AG04450 (cell line): Measurements from ENCODE around the gene PKIG. TPM values are rescaled to one million over a fixed set of nuclear protein-coding genes. Genes with fewer than 3 reads are reported as not detected.

ENCODE experiments used
- CTCF ChIA-PET: fragments of 300-600, 350-600 bp; formaldehyde crosslinking; extraction: SDS; loops from one replicate; lab custom pipeline; 2022; ENCODE audit warnings: antibody characterized with exemption, inconsistent platforms; lab: Charles Lee
- POLR2A ChIA-PET: fragments of 350-600 bp; formaldehyde crosslinking; extraction: SDS; loops from one replicate; lab custom pipeline; 2021; ENCODE audit warnings: antibody characterized with exemption, inconsistent platforms; lab: Yijun Ruan, JAX
- DNase-seq: peaks from one replicate; pipeline ENCODE4 v3.0.0-alpha.2; 2011; ENCODE audit warnings: low read depth, low spot score
- H3K27ac ChIP-seq: one replicate; pipeline ENCODE4 v1.5.1; 2012; ENCODE audit warnings: low read depth, low read length, control low read depth
- H3K27me3 ChIP-seq: one replicate; pipeline ENCODE4 v1.6.0; 2012; ENCODE audit warnings: low read length; ENCODE audit not compliant: control insufficient read depth, insufficient read depth
- H3K4me3 ChIP-seq: 2 replicates; pipeline ENCODE4 v1.5.1; 2011; ENCODE audit warnings: mild to moderate bottlenecking, low read depth, low read length, control low read depth
- H3K9me3 ChIP-seq: 2 replicates; pipeline ENCODE4 v1.5.1; 2012; ENCODE audit warnings: low read length; ENCODE audit not compliant: control insufficient read depth, insufficient read depth
- CTCF ChIP-seq: IDR thresholded peaks from 2 replicates; pipeline ENCODE4 v1.5.1; 2011; ENCODE audit warnings: low read depth, low read length, control low read depth, inconsistent platforms
- polyA plus RNA-seq: library from polyadenylated mRNA; depleted of rRNA; stranded (reverse); fragments of >200 nt; gene quantifications from 2 replicates; pipeline ENCODE4 v1.2.3, GENCODE V29; 2011

The PKIG gene
- polyA plus RNA-seq, 1 experiment: 107 TPM

GRCh38 chr20:44579313-44580081, 2.9 kb upstream of the PKIG start:
- ChIA-PET CTCF (no interaction called here), POLR2A (no interaction called here)
- H3K9me3 ChIP-seq: peaks cover 4% of the 10 kb centered on the region; the same call in 1 of the 2 replicates
- DNase-seq: no peak
- no peak overlapping the region for H3K4me3 ChIP-seq
- H3K27ac ChIP-seq: peak overlapping the region; percentile 47
- TF ChIP-seq CTCF: no peak
- H3K27me3 ChIP-seq: no peaks in the 10 kb centered on the region

- Histone ChIP-seq H3K4me3 (no peak overlapping the region), H3K9me3 (peaks cover 4% of the 10 kb centered on the region; the same call in 1 of the 2 replicates), H3K27me3 (no peaks in the 10 kb centered on the region), H3K27ac (no peak overlapping the region)
- ChIA-PET CTCF (no interaction called here), POLR2A (no interaction called here)
- TF ChIP-seq CTCF: no peak
- no peak for DNase-seq
Observed at GRCh38 chr20:44580581-44581268, 1.7 kb upstream of the PKIG start.

DNA sequence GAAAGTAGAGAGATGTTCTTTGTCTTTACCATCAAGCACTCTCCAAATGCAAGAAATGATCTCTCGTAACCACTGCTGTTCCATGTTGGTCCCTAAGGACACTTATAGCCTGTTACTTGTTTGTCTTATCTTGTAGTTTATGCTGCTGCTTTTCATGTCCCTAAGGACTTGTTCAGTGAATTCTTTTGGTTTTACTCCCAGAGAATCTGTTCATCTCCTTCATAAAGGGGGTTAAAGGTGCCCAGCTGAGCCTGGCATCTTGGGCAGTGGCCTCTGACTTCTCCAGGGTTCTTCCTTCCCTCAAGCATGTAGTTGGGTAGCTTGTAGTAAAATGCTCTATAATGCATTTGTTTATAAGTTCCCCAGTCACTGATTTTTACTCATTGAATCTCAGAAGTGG, 864 bp upstream of the PKIG start:
- CTCF ChIA-PET: no interaction called here
- DNase-seq: no peak

DNA sequence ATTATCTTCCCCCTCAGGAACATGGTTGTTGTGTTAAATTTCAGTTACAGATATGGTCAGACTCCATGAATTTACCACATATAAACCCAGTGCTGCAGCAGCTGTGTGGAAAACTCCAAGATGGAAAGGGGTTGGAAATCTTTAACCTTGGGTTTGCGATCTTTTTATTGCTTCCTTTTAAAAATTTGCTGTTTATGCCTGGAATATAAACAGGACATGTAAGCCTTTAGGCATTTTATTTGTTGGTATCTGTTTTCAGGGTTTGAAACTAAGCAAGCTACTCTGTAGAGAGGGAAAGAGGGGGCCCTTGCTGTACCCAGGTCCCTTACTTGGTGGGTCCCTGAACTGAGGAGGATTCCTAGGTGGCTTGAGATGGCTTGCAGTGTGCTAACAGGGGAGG, 778 bp downstream of the PKIG start:
- Histone ChIP-seq H3K9me3 (no peaks in the 10 kb centered on the region), H3K4me3 (peak overlapping the region; percentile 68), H3K27me3 (no peaks in the 10 kb centered on the region), H3K27ac (no peak overlapping the region)
- ChIA-PET POLR2A (interaction anchor here (1.0 kb wide), 1 partner anchor 15 kb away, joined by 3 read pairs; no protein-coding TSS in a partner anchor), CTCF (interaction anchor here (1.7 kb wide), 1 partner anchor 26 kb away, joined by 3 read pairs; no protein-coding TSS in a partner anchor)
- DNase-seq: no peak
- no peak for TF ChIP-seq CTCF

More for the DNA sequence above, 864 bp upstream of the PKIG start:
- Histone ChIP-seq H3K27me3 (no peaks in the 10 kb centered on the region), H3K9me3 (peaks cover 4% of the 10 kb centered on the region; the same call in 1 of the 2 replicates), H3K27ac (peak overlapping the region; percentile 55), H3K4me3 (no peak overlapping the region)
- POLR2A ChIA-PET: no interaction called here
- no peak for TF ChIP-seq CTCF

DNA sequence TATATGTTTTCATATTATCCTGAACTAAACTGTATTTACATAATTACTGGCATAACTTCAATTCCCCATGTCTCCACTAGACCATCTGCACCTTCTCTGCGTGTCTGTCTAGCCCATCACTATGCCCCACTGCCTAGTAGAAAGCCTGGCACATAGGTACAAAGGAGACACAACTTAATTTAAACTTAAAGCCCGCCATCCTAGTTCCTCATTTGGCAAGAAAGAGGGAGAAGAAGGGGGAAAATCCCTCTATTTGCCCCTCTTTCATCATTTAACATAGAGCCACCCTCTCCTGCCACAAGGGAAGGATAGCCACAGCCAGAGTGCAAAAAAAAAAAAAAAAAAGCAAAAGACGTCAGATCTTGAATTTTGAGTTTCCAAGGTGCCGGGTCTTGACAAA, 1.8 kb downstream of the PKIG start:
- ChIA-PET POLR2A (no interaction called here), CTCF (no interaction called here)
- Histone ChIP-seq H3K9me3 (no peaks in the 10 kb centered on the region), H3K27me3 (no peaks in the 10 kb centered on the region), H3K27ac (no peak overlapping the region), H3K4me3 (peak overlapping the region; percentile 68)
- TF ChIP-seq CTCF: no peak
- DNase-seq: no peak
